CD4-positive, alpha-beta T cell treated with Interleukin-4 for 4 hours (primary cell): ENCODE data around the gene DDRGK1.
"Not testable (repeated sequence)": the region's sequence is repeated elsewhere in the genome, so short reads cannot be mapped to it uniquely, and the experiment has no call there.

Experiments used
- DNase-seq: peaks from one replicate; pipeline ENCODE4 v3.0.0-alpha.2; 2020

Gene DDRGK1

GRCh38 chr20:3163099-3164042, 41.1 kb downstream of the DDRGK1 start:
- no peak for DNase-seq

- no peak for DNase-seq
Observed at GRCh38 chr20:3162080-3162611, 42.3 kb downstream of the DDRGK1 start.

DNA sequence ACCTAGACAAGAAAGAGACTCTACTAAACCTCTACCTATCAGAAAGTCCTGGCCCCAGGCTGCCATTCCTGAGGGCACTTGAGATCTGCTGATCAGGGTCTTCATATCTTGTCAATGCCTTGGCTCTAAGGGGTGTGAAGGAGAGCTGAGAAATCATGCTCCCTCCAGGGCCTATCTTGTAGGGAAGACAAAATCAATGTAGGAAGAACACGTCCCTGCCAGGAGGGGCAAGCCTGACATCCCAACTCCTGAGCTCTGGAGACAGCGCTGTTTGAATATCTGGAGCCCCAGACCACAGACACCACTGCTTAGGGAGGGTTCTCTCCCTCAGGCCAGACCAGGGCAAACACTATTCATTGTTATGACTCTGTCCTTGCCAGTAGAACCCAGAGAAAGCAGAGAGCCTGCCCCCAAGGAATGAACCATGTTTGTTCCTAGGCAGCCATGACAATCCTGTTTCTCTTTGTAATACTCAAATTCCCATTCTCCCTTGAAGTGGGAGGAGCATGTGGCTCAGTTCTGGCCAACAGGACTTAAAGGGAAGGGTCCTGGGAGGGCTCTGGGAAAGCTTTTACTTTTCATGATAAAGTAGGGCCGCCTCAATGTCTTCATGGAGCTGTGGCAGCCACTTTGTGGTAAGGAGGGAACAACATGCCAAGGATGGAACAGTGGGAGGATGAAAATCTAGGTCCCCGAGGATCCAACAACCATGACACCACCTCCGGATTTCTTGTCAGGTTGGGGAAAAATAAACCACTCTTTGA, 43.0 kb downstream of the DDRGK1 start:
- DNase-seq: no peak

- DNase-seq: no peak
Observed at GRCh38 chr20:3160418-3160817, 44.1 kb downstream of the DDRGK1 start.

GRCh38 chr20:3158968-3159431, 45.5 kb downstream of the DDRGK1 start:
- no peak for DNase-seq

GRCh38 chr20:3157817-3158216, 46.7 kb downstream of the DDRGK1 start:
- no peak for DNase-seq

- DNase-seq: peak; percentile 66
Observed at GRCh38 chr20:3156811-3157619, 47.5 kb downstream of the DDRGK1 start.

DNA sequence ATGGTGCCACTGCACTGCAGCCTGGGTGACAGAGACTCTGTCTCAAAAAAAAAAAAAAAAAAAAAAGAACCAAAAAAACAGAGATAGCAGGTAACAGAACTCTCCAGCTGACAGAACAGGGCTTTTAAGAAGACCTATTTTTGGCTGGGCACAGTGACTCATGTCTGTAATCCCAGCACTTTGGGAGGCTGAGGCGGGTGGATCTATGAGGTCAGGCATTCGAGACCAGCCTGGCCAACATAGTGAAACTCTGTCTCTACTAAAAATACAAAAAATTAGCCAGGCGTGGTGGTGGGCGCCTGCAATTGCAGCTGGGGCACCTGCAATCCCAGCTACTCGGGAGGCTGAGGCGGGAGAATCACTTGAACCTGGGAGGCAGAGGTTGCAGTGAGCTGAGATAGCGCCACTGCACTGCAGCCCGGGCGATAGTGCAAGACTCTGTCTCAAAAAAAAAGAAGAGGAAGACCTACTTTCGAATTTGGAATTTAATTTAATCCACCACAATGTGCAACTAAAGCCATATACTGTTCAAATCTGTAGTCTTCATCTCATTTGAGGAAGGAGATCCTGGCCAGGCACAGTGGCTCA, 52.3 kb downstream of the DDRGK1 start:
- not testable (repeated sequence) for DNase-seq

- no peak for DNase-seq
Observed at GRCh38 chr20:3150908-3151307, 53.6 kb downstream of the DDRGK1 start.

DNA sequence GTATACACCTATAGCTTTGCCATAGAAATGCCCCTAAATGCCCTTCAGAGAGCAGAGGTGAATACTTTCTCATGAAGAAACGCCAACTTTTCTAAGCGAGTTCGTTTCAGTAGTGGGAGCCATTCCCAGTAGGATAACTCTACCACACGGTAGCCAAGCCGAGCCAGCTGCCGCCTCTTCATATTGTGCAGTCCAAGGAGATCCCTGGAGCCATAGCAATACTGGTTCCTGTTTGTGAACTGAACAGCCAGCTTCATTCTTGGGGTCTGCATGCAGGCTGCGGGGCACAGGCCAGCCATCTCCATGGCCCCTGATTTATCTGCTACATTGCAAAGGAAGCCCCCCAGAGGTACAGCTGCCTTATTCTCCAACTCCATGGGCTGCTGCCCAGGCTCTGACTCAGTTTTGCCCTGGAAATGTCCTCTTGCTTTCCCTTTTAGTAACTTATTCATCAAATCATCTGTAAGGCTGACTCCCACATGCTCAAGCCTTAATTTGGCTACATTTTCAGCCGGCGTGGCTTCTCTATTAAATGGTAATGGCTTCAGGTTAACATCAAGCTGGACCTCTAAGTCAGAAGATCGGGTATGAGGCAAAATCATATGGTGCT, 57.6 kb downstream of the DDRGK1 start:
- DNase-seq: no peak

GRCh38 chr20:3141757-3142156, 62.7 kb downstream of the DDRGK1 start:
- DNase-seq: no peak
